ENCODE data around the gene ATAD2B.

GRCh38 chr2:23838581-23838980 lies 88.3 kb downstream of the ATAD2B start:
- TF ChIP-seq CTCF (conservative IDR thresholded peaks at IDR 0.05 in 1 of 2, IDR thresholded peaks at IDR 0.05 in 1 of 2; ENCODE audit: extremely low read depth in 1 of 2, insufficient read depth in 1 of 2, low read depth in 1 of 2, low read length in 2 of 2) (no peak), EZH2 (IDR thresholded peaks at IDR 0.05; ENCODE audit: borderline replicate concordance, low read length) (no peak)

Data from mammary epithelial cell (primary cell).